Measurements from ENCODE around the gene MPO.

Gene MPO

GRCh38 chr17:58263773-58264172, 17.0 kb downstream of the MPO start:
- DNase-seq (ENCODE audit: insufficient read length, low spot score) (no peak), FAIRE-seq (no peak)
- no peak for TF ChIP-seq POLR2A (IDR thresholded peaks at IDR 0.05; ENCODE audit: low read depth, low read length)

- FAIRE-seq (no peak), DNase-seq (ENCODE audit: insufficient read length, low spot score) (no peak)
Measured at GRCh38 chr17:58262149-58262548, 18.6 kb downstream of the MPO start.

GRCh38 chr17:58254803-58255202, 25.9 kb downstream of the MPO start:
- DNase-seq (ENCODE audit: insufficient read length, low spot score) = no peak
- FAIRE-seq = no peak
- TF ChIP-seq POLR2A (IDR thresholded peaks at IDR 0.05; ENCODE audit: low read depth, low read length) = no peak

More at GRCh38 chr17:58262149-58262548, 18.6 kb downstream of the MPO start:
- TF ChIP-seq POLR2A (IDR thresholded peaks at IDR 0.05; ENCODE audit: low read depth, low read length) = no peak

- no peak for TF ChIP-seq POLR2A (IDR thresholded peaks at IDR 0.05; ENCODE audit: low read depth, low read length)
- no peak for FAIRE-seq
- no peak for DNase-seq (ENCODE audit: insufficient read length, low spot score)
Measured at GRCh38 chr17:58253082-58253481, 27.7 kb downstream of the MPO start.

- no peak for TF ChIP-seq POLR2A (IDR thresholded peaks at IDR 0.05; ENCODE audit: low read depth, low read length)
- DNase-seq (ENCODE audit: insufficient read length, low spot score) (no peak), FAIRE-seq (no peak)
Measured at GRCh38 chr17:58252141-58252540, 28.6 kb downstream of the MPO start.

GRCh38 chr17:58250344-58251011, 30.3 kb downstream of the MPO start:
- TF ChIP-seq POLR2A (IDR thresholded peaks at IDR 0.05; ENCODE audit: low read depth, low read length) = no peak
- FAIRE-seq (no peak), DNase-seq (ENCODE audit: insufficient read length, low spot score) (no peak)

- DNase-seq (ENCODE audit: insufficient read length, low spot score) (peak; percentile 83), FAIRE-seq (no peak)
- TF ChIP-seq POLR2A (IDR thresholded peaks at IDR 0.05; ENCODE audit: low read depth, low read length) = no peak
Measured at GRCh38 chr17:58249270-58250133, 31.2 kb downstream of the MPO start.

- no peak for TF ChIP-seq POLR2A (IDR thresholded peaks at IDR 0.05; ENCODE audit: low read depth, low read length)
Measured at GRCh38 chr17:58248955-58249269, 31.8 kb downstream of the MPO start.

GRCh38 chr17:58247511-58248363, 33.0 kb downstream of the MPO start:
- DNase-seq (ENCODE audit: insufficient read length, low spot score) = no peak
- no peak for FAIRE-seq
- TF ChIP-seq POLR2A (IDR thresholded peaks at IDR 0.05; ENCODE audit: low read depth, low read length) = no peak

More at GRCh38 chr17:58248955-58249269, 31.8 kb downstream of the MPO start:
- no peak for DNase-seq (ENCODE audit: insufficient read length, low spot score)
- FAIRE-seq = no peak

GRCh38 chr17:58246781-58247180, 34.0 kb downstream of the MPO start:
- TF ChIP-seq POLR2A (IDR thresholded peaks at IDR 0.05; ENCODE audit: low read depth, low read length) = no peak
- DNase-seq (ENCODE audit: insufficient read length, low spot score) (no peak), FAIRE-seq (no peak)

GRCh38 chr17:58246104-58246740, 34.5 kb downstream of the MPO start:
- DNase-seq (ENCODE audit: insufficient read length, low spot score) (no peak), FAIRE-seq (no peak)
- TF ChIP-seq POLR2A (IDR thresholded peaks at IDR 0.05; ENCODE audit: low read depth, low read length) = no peak

- TF ChIP-seq POLR2A (IDR thresholded peaks at IDR 0.05; ENCODE audit: low read depth, low read length) = no peak
- no peak for FAIRE-seq
Measured at GRCh38 chr17:58245428-58246103, 35.2 kb downstream of the MPO start.

GRCh38 chr17:58244963-58245362, 35.8 kb downstream of the MPO start:
- DNase-seq (ENCODE audit: insufficient read length, low spot score) (no peak), FAIRE-seq (no peak)
- no peak for TF ChIP-seq POLR2A (IDR thresholded peaks at IDR 0.05; ENCODE audit: low read depth, low read length)

More at GRCh38 chr17:58245428-58246103, 35.2 kb downstream of the MPO start:
- no peak for DNase-seq (ENCODE audit: insufficient read length, low spot score)

All from H54 (cell line).